OCI-M1 (cell line): ENCODE results near the gene SH3TC1.

Source experiments
- DNase-seq: peaks from one replicate; lab custom pipeline; 2025; lab: John Stamatoyannopoulos, UW

The SH3TC1 gene

DNA sequence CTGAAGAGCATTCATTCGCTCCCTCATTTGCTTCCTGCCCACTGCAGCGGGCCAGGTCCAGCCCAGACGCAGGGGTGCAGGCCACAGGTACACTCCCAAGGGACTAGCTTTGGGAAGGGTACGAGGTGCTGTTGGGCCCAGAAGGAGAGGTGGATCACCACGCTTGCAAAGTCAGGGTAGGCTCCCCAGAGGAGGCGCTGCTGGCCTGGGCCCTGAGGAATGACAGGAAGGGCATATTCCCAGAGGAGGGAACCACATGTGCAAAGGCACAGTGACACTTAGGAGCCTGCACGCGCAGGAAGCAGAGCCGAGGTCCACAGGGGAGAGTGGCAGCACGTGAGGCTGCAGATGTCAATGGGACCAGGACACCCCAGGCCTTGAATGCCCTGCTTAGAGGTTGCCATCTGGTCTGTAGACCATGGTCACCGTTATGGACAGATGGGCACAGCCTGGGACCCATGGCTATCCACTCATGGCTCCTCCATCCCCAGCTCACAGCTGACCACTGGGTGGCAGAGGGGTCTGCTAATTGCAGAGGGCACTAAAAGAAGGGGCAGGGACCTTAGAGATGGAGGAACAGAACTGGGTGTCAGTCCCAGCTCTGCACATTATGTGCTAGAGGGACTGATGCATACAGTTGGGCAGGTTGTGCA is 78.4 kb downstream of the SH3TC1 start:
- peak; percentile 4 for DNase-seq

GRCh38 chr4:8278009-8278395 is 78.9 kb downstream of the SH3TC1 start:
- no peak for DNase-seq

DNA sequence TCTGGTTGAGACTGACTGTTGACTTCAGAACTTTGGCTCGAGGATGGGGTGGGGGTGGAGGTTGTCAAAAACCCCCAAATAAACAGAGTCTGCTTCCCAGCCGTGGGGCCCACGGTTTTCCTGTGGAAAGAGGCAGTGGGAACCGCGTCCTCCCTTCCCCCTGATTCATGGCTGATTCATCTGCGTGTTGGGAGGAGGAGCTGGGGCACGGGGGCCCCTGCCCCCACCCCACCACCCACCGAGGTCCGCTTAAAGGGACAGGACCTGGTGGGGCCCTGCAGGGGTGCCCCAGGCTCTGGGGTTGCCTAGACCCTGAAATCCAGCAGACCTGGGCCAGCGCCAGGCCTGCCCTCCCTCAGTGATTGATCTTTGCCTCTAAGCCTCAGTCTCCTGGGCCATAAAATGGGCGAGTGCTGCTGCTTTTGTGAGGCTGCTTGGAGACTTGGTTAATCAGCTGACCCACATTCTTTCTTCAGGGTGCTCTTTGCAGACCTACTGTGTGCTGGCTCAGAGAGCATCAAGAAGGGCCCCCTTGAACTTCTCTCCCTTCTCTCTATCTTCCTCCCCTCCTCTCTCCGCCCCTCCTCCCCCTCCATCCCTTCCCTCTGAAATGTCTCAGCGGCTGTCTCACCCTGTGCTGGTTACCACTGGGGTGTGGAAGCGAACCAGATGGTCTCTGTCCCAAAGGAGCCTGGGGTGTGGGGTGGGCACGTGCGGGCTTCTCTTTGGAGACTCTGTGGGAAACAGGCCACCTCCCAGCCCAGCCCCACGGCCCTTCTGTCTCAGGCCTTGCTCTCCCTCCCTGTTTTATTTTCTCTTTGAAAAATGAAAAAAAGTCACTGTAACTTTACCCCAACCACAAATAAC is 79.6 kb downstream of the SH3TC1 start:
- DNase-seq: no peak

GRCh38 chr4:8279321-8280157 is 80.4 kb downstream of the SH3TC1 start:
- no peak for DNase-seq

DNA sequence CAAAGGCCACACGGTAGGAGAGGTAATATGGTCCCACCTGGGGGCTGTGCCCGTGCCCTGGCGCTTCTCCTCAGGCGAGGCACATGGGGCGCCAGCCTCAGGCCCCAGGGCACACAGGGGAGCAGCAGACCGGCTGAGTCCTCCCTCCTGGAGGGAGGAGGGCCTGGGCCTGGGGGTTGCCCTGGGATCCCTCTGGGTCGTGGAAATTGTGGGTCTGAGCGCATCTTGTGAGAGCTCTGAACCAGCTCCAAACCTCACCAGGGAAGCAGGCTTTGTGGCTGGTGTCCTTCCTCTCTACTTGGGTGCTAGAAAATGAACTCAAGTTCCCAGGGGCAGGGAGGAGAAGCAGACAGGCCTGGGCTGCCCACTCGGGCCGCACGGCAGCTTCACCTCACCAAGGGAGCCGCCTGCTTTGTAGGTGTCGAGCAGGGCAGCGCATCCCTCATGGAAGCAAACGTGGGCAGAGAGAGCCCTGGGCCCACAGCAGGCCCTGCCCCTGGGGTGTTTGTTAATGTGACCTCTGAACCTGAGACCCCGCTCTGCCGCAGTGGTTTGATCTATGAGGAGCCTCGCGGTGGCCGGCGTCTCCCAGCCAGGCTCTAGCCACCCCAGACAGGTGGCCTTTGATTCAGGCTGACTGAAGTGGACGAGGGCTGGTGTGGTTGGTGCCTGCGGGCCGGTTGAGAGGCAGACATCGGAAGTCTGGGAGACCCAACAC is 81.2 kb downstream of the SH3TC1 start:
- no peak for DNase-seq

- DNase-seq: no peak
Observed at GRCh38 chr4:8280876-8281440, 81.9 kb downstream of the SH3TC1 start.

DNA sequence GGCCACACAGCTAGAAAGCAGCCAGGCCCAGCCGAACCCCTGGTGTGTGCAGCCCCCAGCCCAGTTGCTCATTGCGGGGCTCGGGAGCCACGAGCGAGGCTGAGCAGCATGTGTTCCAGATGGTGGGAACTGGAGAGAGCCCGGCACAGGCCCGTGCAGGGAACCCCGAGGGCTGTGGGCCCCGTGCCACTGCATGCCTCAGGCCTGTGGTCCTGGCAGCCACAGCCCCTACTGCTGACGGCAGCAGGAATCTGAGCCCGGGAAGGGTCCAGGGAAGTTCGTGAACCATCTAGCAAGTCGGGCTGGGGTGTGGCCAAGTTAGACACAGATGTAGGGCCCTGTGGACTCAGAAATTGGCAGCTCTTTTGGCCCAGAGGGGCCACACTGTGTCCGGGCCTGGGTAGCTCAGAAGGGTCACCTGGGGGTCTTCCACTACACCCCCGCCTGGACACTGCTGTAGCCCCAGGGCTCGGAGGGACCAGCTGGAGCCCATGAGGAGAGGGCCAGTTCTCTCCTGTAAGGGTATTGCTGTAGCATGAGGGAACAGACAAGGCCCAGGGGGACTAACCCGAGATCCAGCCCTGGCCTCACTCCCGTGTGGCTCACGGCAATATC is 82.5 kb downstream of the SH3TC1 start:
- DNase-seq: no peak

DNA sequence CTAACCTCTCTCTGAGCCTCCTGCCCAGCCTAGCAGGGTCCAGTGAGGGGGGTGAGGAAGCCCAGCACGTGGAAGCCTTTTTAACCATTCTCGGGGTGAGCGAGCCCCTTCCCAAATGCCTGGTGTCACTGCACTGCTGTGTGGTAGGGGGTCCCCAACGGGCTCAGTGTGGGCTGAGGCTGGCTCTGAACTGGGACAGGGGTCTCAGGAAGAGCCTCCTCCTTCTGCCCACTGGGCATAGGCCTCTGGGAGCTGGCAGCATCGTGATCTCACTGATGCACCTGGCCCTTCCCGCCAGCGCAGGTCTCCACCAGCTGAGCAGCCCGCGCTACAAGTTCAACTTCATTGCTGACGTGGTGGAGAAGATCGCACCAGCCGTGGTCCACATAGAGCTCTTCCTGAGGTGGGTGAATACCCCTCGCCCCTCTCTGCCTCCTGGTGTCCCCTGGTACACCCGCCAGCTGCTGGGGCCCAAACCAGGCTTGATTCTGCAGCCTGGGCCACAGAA is 83.1 kb downstream of the SH3TC1 start:
- no peak for DNase-seq

DNA sequence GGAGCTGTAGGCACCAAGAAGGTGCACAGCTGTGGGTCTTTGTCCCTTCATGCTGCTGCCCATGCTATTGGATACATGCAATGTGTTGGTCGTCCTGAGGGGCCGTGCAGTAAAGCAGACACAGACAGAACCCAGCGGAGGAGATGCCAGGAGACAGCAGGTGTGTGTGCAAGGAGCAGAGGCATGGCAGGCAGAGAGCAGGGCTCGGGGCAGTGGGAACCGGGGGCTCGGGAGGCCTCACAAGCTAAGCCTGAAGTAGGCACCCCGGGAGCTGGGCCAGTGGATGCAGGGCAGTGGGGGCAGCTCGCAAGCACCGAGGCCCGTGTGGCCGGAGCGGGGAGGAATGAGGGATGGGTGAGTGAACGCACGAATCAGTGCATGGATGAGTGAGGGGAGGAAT is 83.7 kb downstream of the SH3TC1 start:
- DNase-seq: no peak

DNA sequence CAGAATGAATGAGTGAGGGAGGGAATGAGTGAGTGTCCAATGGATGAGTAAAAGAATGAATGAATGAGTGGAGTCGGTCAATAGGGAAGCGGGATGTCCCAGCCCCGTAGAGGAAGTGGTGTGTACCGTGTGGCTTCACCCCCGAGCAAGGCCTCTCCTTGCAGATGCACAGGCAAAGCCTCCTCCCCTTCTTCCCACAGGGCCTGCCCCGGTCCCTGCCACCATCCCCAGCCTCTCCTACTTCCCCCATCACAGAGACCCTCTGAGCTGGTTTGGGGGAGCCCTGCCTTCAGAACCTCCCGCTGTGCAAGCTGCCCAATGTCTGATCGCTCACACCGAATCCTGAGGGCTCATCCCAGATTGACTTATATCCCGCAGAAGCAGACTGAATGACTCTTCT is 84.1 kb downstream of the SH3TC1 start:
- DNase-seq: no peak

- DNase-seq: no peak
Observed at GRCh38 chr4:8283631-8284121, 84.6 kb downstream of the SH3TC1 start.

DNA sequence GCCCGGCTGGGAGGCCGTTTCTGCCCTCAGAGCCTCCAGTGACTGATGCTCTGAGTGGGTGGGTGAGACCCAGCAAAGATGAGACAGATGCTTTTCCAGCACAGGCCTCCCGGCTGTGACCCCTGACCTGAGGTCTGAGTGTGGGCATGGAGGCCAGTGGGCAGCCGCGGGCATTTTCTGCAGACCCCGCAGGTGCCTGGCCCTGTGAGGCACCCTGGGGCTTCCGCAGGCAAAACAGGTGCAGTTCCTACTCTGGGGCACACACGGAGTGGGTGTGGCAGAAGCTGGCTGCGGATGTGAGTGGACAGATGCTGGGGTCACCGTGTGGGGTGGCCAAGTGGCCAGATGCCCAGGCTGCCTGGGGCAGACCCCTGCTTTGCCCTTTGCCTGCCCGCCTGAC is 85.3 kb downstream of the SH3TC1 start:
- no peak for DNase-seq

DNA sequence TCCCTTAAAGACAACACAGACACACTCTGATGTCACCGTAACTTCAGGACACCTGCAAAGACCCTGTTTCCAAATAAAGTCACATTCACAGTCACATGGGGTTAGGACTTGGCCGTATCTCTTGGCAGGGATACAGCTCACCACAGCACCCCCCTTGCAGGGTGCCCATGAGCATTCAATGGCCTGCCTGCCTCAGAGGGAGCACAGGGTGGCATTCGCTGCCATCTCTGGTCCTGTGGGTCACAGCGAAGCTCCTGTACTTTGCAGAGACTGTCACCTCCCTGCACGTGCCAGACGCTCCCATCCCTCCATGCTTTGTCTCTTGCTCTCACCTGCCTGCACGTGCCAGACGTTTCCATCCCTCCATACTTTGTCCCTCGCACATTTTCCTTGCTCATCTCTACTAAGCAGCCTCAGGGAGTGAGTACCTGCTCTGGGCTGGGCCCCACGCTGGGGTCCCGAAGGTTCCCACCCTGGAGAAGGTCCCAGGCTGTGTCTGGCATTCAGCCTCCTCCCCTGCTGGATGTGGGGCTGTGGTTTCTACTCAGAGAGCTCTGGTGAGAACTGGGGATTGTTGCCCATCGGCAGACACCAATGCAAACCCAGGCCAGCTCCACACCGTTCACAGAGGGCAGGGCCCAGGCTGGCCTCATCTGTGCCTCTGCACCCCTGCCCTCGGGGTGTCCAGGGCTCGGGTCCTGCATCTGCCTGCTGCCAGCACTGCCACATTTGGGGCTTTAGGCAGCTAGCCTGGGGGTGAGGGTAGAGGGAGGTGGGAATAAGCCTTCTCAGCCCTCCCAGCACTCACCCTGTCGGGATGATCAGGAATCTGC is 86.3 kb downstream of the SH3TC1 start:
- DNase-seq: no peak

DNA sequence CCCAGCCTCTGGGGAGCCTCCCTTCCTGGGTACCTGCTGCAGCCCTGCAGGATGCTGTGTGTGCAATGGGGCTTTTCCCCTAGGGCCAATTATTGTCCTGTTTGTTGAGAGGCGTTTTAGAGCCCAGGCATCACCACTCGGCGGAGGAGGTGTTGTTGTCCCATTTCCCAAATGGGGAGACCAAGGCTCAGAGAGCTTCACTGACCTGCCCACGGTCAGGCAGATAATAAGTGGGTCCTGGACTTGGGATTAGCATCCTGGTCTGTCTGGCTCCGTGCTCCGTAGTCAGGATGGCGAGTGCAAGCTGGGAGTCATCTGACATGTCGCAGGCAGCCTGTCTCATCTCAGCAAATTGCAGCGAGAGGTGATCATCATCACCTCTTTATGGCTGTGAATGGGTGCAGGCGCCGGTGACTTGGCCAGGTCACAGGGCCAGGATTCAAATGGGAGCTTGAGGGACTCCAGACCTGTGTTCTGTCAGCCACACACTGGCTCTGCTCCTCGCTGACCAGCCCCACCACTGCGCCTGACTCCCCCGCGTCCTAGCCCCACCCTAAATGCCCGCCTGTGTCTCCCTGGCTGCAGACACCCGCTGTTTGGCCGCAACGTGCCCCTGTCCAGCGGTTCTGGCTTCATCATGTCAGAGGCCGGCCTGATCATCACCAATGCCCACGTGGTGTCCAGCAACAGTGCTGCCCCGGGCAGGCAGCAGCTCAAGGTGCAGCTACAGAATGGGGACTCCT is 87.1 kb downstream of the SH3TC1 start:
- DNase-seq: no peak

DNA sequence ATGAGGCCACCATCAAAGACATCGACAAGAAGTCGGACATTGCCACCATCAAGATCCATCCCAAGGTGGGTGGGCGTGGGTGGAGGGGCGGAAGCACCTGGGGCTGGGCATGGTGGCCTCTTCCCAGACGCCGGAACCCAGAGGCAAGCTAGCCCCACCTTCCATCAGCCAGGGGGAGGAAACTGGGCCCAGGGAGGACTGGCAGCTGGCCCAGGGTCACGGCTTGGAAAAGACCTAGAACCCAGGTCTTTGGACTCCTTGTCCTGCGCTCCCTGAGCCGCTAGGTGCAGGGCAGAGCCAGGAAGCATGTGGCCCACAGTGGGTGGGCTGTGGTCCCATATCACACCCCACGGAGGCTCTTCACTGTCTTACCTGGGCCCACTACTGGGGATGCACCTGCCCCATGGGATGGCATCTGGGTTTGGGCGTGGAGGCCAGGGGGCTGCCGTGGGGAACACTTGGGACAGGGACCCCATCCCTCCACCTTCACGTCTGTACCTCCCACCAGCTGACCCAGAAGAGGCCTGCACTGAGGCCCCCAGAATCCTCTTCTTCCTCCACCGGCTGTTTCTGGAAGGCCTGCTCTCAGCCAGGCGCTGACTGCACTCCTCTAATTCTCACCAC is 87.7 kb downstream of the SH3TC1 start:
- DNase-seq: no peak

- no peak for DNase-seq
Observed at GRCh38 chr4:8287343-8288280, 88.5 kb downstream of the SH3TC1 start.

DNA sequence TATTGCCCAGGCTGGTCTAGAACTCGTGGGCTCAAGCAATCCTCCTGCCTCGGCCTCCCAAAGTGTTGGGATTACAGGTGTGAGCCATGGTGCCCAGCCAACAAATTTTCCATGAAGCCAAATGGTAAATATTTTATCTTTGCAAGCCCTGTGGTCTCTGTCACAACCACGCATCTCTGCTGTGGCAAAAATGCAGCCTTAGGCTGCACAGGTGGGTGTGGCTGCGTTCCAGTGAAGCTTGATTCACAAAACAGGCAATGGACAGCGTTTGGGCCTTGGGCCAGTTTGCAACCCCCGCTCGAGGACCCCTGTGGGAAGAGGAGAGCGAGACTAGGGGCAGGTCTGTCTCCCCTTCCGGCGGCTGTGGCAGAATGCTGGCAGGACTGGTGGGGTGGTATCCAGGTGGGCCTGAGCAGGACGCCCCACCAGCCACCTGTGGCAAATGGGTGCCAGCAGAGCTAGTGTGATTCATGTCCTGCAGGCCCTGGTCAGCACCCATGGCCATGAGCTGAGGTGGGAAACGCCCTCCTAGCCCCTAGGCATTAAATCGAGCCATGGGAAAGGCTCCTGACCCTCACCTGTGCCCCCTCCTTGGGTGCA is 90.2 kb downstream of the SH3TC1 start:
- no peak for DNase-seq
